Stomach (tissue), 9 donors: ENCODE results near the gene NME7. TPM values are rescaled to one million over a fixed set of nuclear protein-coding genes. Genes with fewer than 3 reads are reported as not detected.

ENCODE experiments used
- DNase-seq, 2 donors: peaks; one replicate each; pipeline versions ENCODE4 v3.0.0 to v3.0.0-alpha.2; 2013 to 2019
- H3K27ac ChIP-seq, 5 donors: fragments of 200-600 bp in 4 of 5; sonication (generic) in 4 of 5; one replicate each; pipeline ENCODE4 v1.5.1; 2013 to 2019; ENCODE audit warnings: mild to moderate bottlenecking in 1 of 5, moderate library complexity in 1 of 5
- H3K27me3 ChIP-seq, 3 donors: fragments of 200-600 bp; sonication (generic); one replicate each; pipeline ENCODE4 v1.5.1; 2017 to 2019; ENCODE audit warnings: mixed run types in 1 of 3
- H3K36me3 ChIP-seq, 4 donors: fragments of 200-600 bp; sonication (generic); 1 replicate in 3 of 4; 2 replicates in 1 of 4; pipeline ENCODE4 v1.5.1; 2016 to 2019
- H3K4me1 ChIP-seq, 4 donors: fragments of 200-600 bp; sonication (generic); one replicate each; pipeline ENCODE4 v1.5.1; 2016 to 2019
- H3K4me3 ChIP-seq, 4 donors: fragments of 200-600 bp; sonication (generic) in 3 of 4; one replicate each; pipeline ENCODE4 v1.5.1; 2016 to 2019; ENCODE audit warnings: mild to moderate bottlenecking in 1 of 4
- H3K9me3 ChIP-seq, 4 donors: fragments of 200-600 bp; sonication (generic); one replicate each; pipeline ENCODE4 v1.5.1; 2016 to 2019
- CTCF ChIP-seq, 7 experiments: fragments of 450-650 bp in 4 of 7; fragments of 200-600 bp in 3 of 7; sonication (generic) in 3 of 7; IDR thresholded peaks; one replicate each; pipeline ENCODE4 v1.5.1; 2016 to 2019; ENCODE audit warnings: antibody characterized with exemption in 7 of 7, control low read depth in 2 of 7, mild to moderate bottlenecking in 1 of 7
- EP300 ChIP-seq: sonication (generic); formaldehyde crosslinking; IDR thresholded peaks from one replicate; pipeline ENCODE4 v1.6.1; 2017; ENCODE audit warnings: antibody characterized with exemption
- POLR2A ChIP-seq, 4 donors: fragments of 450-650 bp; IDR thresholded peaks; one replicate each; pipeline ENCODE4 v1.6.1; 2016; ENCODE audit warnings: antibody characterized with exemption in 4 of 4, control low read depth in 2 of 4, mild to moderate bottlenecking in 1 of 4, moderate library complexity in 1 of 4
- POLR2AphosphoS5 ChIP-seq, 3 donors: sonication (generic); formaldehyde crosslinking; IDR thresholded peaks; one replicate each; pipeline ENCODE4 v1.6.1; 2016; ENCODE audit warnings: antibody characterized with exemption in 3 of 3
- WGBS, 5 donors: extraction: QIAGEN DNeasy Blood & Tissue Kit in 3 of 5; methylation state at CpG; one replicate each; pipeline versions ENCODE4 v1.1.5 to v1.1.7; 2013 to 2018; 5-methylcytosine and 5-hydroxymethylcytosine counted together
- intact Hi-C: fragments of 100-400 bp; cut with DNase I; formaldehyde crosslinking; loops from one replicate; pipeline ENCODE4 v1.15.1; 2023; ENCODE audit warnings: low total_unique reads
- polyA plus RNA-seq, 3 donors: library from polyadenylated mRNA; stranded (reverse); fragments of 200-250 nt; gene quantifications; one replicate each; pipeline ENCODE4 v1.2.3, GENCODE V29; 2013
- total RNA-seq, 5 donors: library from RNA; depleted of rRNA; stranded (reverse); fragments of >200 nt; gene quantifications; one replicate each; pipeline versions ENCODE4 v1.1.0 to v1.2.3, GENCODE V29; 2014 to 2016
- donor health status: healthy with polysubstance abuse.
- donor health status: Bipolar disorder and iron deficiency.
- donor health status: healthy.

NME7 gene
- total and polyA plus RNA-seq, 8 donors, result 7.6 to 44.3 (median 8.2) TPM; not detected in 1

DNA sequence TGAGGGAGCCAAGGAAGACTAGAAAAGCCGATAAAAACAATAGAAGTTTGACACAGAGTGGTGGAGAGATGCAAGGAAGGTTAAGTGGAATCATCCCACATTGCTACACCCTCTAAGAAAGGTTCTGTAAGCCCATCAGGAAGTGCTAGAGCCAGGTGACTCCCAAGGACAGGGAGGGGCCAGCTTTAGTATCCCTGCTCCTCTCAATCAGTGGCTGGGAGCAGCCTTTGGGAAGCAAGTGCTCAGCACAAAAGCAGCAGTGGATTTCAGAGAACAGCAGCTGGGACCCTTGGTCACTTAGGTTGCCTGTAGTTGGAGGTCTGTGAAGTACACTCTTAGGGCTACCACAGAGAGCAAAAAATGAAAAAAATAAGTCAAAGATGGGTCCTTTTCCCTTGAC lies 42.5 kb downstream of the NME7 start:
- WGBS, 5 donors, result 93 to 97% (median 94%) methylated on average over 1 of the region's 1 CpG
- no peaks in the 10 kb centered on the region for H3K27me3 ChIP-seq
- no peak overlapping the region for H3K4me3 ChIP-seq
- no peak overlapping the region for H3K27ac ChIP-seq
- TF ChIP-seq POLR2A (IDR thresholded peaks at IDR 0.05) (no peak), EP300 (no peak), POLR2AphosphoS5 (IDR thresholded peaks at IDR 0.05) (no peak), CTCF (IDR thresholded peaks at IDR 0.05) (no peak)
- intact Hi-C loops, result no loop called here
- H3K36me3 ChIP-seq, result no peaks in the 10 kb centered on the region
- H3K9me3 ChIP-seq, result peaks cover 0 to under 1% (median 0%) of the 10 kb centered on the region in 4 donors
- DNase-seq, result no peak
- peaks cover 0 to 7% (median 0%) of the 10 kb centered on the region in 4 donors for H3K4me1 ChIP-seq

DNA sequence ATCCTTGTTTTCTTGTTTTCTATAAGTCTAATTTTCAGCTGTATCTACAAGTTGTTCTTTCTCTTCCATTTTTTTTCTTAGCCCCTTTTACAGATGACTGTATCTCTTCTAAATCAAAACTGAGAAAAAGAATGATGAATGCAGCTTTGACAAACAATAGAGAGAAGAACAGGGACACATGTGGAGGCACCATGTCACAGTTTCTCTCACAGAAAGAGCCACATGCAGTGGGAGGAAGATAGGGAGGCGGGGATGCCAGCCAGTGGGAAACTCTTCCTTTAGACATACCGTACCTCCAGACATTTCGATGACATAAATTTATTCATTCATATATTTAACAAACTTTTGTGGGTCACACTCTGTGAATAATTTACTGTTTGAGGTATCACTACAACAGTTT lies 45.5 kb downstream of the NME7 start:
- H3K27me3 ChIP-seq, result no peaks in the 10 kb centered on the region
- H3K9me3 ChIP-seq, result no peaks in the 10 kb centered on the region
- H3K4me3 ChIP-seq, result no peak overlapping the region
- H3K36me3 ChIP-seq, result no peaks in the 10 kb centered on the region
- H3K27ac ChIP-seq, result no peak overlapping the region
- no peak for TF ChIP-seq POLR2A (IDR thresholded peaks at IDR 0.05)
- TF ChIP-seq CTCF (IDR thresholded peaks at IDR 0.05), result no peak
- TF ChIP-seq EP300, result no peak
- TF ChIP-seq POLR2AphosphoS5 (IDR thresholded peaks at IDR 0.05), result no peak
- H3K4me1 ChIP-seq, result peaks cover 0 to 7% (median 0%) of the 10 kb centered on the region in 4 donors
- DNase-seq, result no peak
- intact Hi-C loops, result no loop called here
- WGBS, 5 donors, result 95 to 98% (median 97%) methylated on average over 3 of the region's 3 CpGs

GRCh38 chr1:169321539-169321938 lies 46.1 kb downstream of the NME7 start:
- Histone ChIP-seq H3K36me3 (no peaks in the 10 kb centered on the region), H3K27me3 (no peaks in the 10 kb centered on the region), H3K9me3 (no peaks in the 10 kb centered on the region), H3K4me3 (no peak overlapping the region), H3K27ac (no peak overlapping the region), H3K4me1 (peaks cover 0 to 2% (median 0%) of the 10 kb centered on the region in 4 donors)
- WGBS, 5 donors, result 78 to 88% (median 86%) methylated on average over 1 of the region's 1 CpG
- intact Hi-C loops, result no loop called here
- TF ChIP-seq POLR2A (IDR thresholded peaks at IDR 0.05) (no peak), POLR2AphosphoS5 (IDR thresholded peaks at IDR 0.05) (no peak), CTCF (IDR thresholded peaks at IDR 0.05) (no peak), EP300 (no peak)
- DNase-seq, result no peak

GRCh38 chr1:169318536-169319244 lies 48.9 kb downstream of the NME7 start:
- H3K27ac ChIP-seq, result no peak overlapping the region
- no peaks in the 10 kb centered on the region for H3K27me3 ChIP-seq
- H3K4me3 ChIP-seq, result no peak overlapping the region
- TF ChIP-seq EP300 (no peak), CTCF (IDR thresholded peaks at IDR 0.05) (no peak), POLR2AphosphoS5 (IDR thresholded peaks at IDR 0.05) (no peak), POLR2A (IDR thresholded peaks at IDR 0.05) (no peak)
- H3K36me3 ChIP-seq, result no peaks in the 10 kb centered on the region
- H3K4me1 ChIP-seq, result no peaks in the 10 kb centered on the region
- WGBS, 5 donors, result 93 to 98% (median 96%) methylated on average over 3 of the region's 3 CpGs
- H3K9me3 ChIP-seq, result no peaks in the 10 kb centered on the region
- intact Hi-C loops, result no loop called here
- no peak for DNase-seq
